Osteocyte (in vitro differentiated cells): ENCODE measurements around the gene C1orf35. TPM values are rescaled to one million over a fixed set of nuclear protein-coding genes. Genes with fewer than 3 reads are reported as not detected.

Source experiments
- DNase-seq: peaks from one replicate; pipeline ENCODE4 v3.0.0; 2021; ENCODE audit warnings: mixed read lengths; ENCODE audit not compliant: unreplicated experiment; ENCODE audit errors: extremely low spot score
- H3K27ac Mint-ChIP-seq: one replicate; pipeline ENCODE4 v1.8.0; 2021; ENCODE audit warnings: mild to moderate bottlenecking, mixed read lengths; ENCODE audit not compliant: unreplicated experiment
- H3K27me3 Mint-ChIP-seq: one replicate; pipeline ENCODE4 v1.8.0; 2021; ENCODE audit warnings: mixed read lengths; ENCODE audit not compliant: unreplicated experiment
- H3K36me3 Mint-ChIP-seq: one replicate; pipeline ENCODE4 v1.8.0; 2021; ENCODE audit warnings: mixed read lengths; ENCODE audit not compliant: unreplicated experiment
- H3K4me1 Mint-ChIP-seq: one replicate; pipeline ENCODE4 v1.8.0; 2021; ENCODE audit warnings: mixed read lengths; ENCODE audit not compliant: unreplicated experiment
- H3K4me3 Mint-ChIP-seq: one replicate; pipeline ENCODE4 v1.8.0; 2021; ENCODE audit warnings: mild to moderate bottlenecking, moderate library complexity, mixed read lengths; ENCODE audit not compliant: unreplicated experiment
- H3K9me3 Mint-ChIP-seq: one replicate; pipeline ENCODE4 v1.8.0; 2021; ENCODE audit warnings: mixed read lengths; ENCODE audit not compliant: unreplicated experiment
- CTCF ChIP-seq: fragments of 200-600 bp; sonication (generic); IDR thresholded peaks from 2 replicates; pipeline ENCODE4 v1.5.0; 2021; ENCODE audit warnings: antibody characterized with exemption, mild to moderate bottlenecking, moderate library complexity
- total RNA-seq: library from RNA; stranded (reverse); gene quantifications from 2 replicates; pipeline ENCODE4 v1.2.1, GENCODE V29; 2021

The C1orf35 gene
- total RNA-seq, 1 donor from 2014 or later = 13.6 TPM

GRCh38 chr1:228085287-228085951 is 17.7 kb downstream of the C1orf35 start:
- H3K9me3 Mint-ChIP-seq = no peaks in the 10 kb centered on the region
- H3K4me1 Mint-ChIP-seq = peaks cover 67% of the 10 kb centered on the region
- peak overlapping the region; percentile 95 for H3K4me3 Mint-ChIP-seq
- no peaks in the 10 kb centered on the region for H3K36me3 Mint-ChIP-seq
- no peaks in the 10 kb centered on the region for H3K27me3 Mint-ChIP-seq
- DNase-seq = no peak
- no peak for TF ChIP-seq CTCF
- peak overlapping the region; percentile 94 for H3K27ac Mint-ChIP-seq

GRCh38 chr1:228084797-228085196 is 18.3 kb downstream of the C1orf35 start:
- TF ChIP-seq CTCF = no peak
- no peaks in the 10 kb centered on the region for H3K27me3 Mint-ChIP-seq
- no peaks in the 10 kb centered on the region for H3K36me3 Mint-ChIP-seq
- no peak for DNase-seq
- no peaks in the 10 kb centered on the region for H3K9me3 Mint-ChIP-seq
- peaks cover 61% of the 10 kb centered on the region for H3K4me1 Mint-ChIP-seq
- H3K4me3 Mint-ChIP-seq = peak overlapping the region; percentile 95
- peak overlapping the region; percentile 94 for H3K27ac Mint-ChIP-seq

GRCh38 chr1:228084325-228084724 is 18.8 kb downstream of the C1orf35 start:
- no peak for DNase-seq
- no peak for TF ChIP-seq CTCF
- Mint-ChIP-seq H3K4me3 (peak overlapping the region; percentile 95), H3K27me3 (no peaks in the 10 kb centered on the region), H3K27ac (peak overlapping the region; percentile 94), H3K9me3 (no peaks in the 10 kb centered on the region), H3K36me3 (no peaks in the 10 kb centered on the region), H3K4me1 (peaks cover 58% of the 10 kb centered on the region)

- peak overlapping the region; percentile 94 for H3K27ac Mint-ChIP-seq
- TF ChIP-seq CTCF = peak; percentile 14
- DNase-seq = no peak
- H3K4me1 Mint-ChIP-seq = peaks cover 54% of the 10 kb centered on the region
- peak overlapping the region; percentile 95 for H3K4me3 Mint-ChIP-seq
- no peaks in the 10 kb centered on the region for H3K9me3 Mint-ChIP-seq
- no peaks in the 10 kb centered on the region for H3K27me3 Mint-ChIP-seq
- H3K36me3 Mint-ChIP-seq = no peaks in the 10 kb centered on the region
These were observed 19.2 kb downstream of the C1orf35 start for GRCh38 chr1:228083871-228084278.

GRCh38 chr1:228082918-228083870 is 19.9 kb downstream of the C1orf35 start:
- Mint-ChIP-seq H3K4me1 (peaks cover 47% of the 10 kb centered on the region), H3K27ac (peak overlapping the region; percentile 94), H3K4me3 (peak overlapping the region; percentile 95), H3K36me3 (no peaks in the 10 kb centered on the region), H3K9me3 (no peaks in the 10 kb centered on the region), H3K27me3 (no peaks in the 10 kb centered on the region)
- no peak for TF ChIP-seq CTCF
- DNase-seq = no peak
